Suprapubic skin (tissue), 4 donors: ENCODE results near the gene OPA3.

ENCODE experiments used
- CTCF ChIP-seq, 2 donors: fragments of 200-600 bp in 1 of 2; fragments of 450-650 bp in 1 of 2; sonication (generic) in 1 of 2; IDR thresholded peaks; one replicate each; pipeline ENCODE4 v1.5.1; 2016 to 2019; ENCODE audit warnings: antibody characterized with exemption in 2 of 2, mild to moderate bottlenecking in 1 of 2, moderate library complexity in 1 of 2
- EP300 ChIP-seq: sonication (generic); formaldehyde crosslinking; IDR thresholded peaks from one replicate; pipeline ENCODE4 v1.6.1; 2017; ENCODE audit warnings: antibody characterized with exemption
- POLR2A ChIP-seq, 2 donors: fragments of 450-650 bp; IDR thresholded peaks; one replicate each; pipeline ENCODE4 v1.6.1; 2017; ENCODE audit warnings: antibody characterized with exemption in 2 of 2, mild to moderate bottlenecking in 2 of 2, moderate library complexity in 2 of 2
- POLR2AphosphoS5 ChIP-seq, 3 donors: sonication (generic); formaldehyde crosslinking; IDR thresholded peaks; one replicate each; pipeline ENCODE4 v1.6.1; 2017; ENCODE audit warnings: antibody characterized with exemption in 3 of 3

- TF ChIP-seq POLR2A (IDR thresholded peaks at IDR 0.05), result no peak
- TF ChIP-seq POLR2AphosphoS5 (IDR thresholded peaks at IDR 0.05), result no peak
- no peak for TF ChIP-seq EP300
- no peak for TF ChIP-seq CTCF (IDR thresholded peaks at IDR 0.05)
Observed at GRCh38 chr19:45511074-45511473, 73.5 kb downstream of the OPA3 start.
